OCI-LY1 (cell line): ENCODE measurements around the gene TTLL11.

ENCODE experiments used
- H2AFZ ChIP-seq: fragments of 200-600 bp; sonication (generic), shearing (Covaris generic); 2 replicates; pipeline ENCODE4 v1.6.0; 2014; ENCODE audit warnings: antibody characterized with exemption, mild to moderate bottlenecking, low read length
- H3F3A ChIP-seq: fragments of 200-600 bp; sonication (generic), shearing (Covaris generic); 2 replicates; pipeline ENCODE4 v1.6.0; 2014; ENCODE audit warnings: mild to moderate bottlenecking, antibody characterized with exemption, low read length, moderate library complexity; ENCODE audit not compliant: insufficient read depth
- H3K27ac ChIP-seq: fragments of 200-600 bp; sonication (generic); 2 replicates; pipeline ENCODE4 v1.5.1; 2014; ENCODE audit warnings: low read length, mixed run types, mild to moderate bottlenecking, low read depth; ENCODE audit not compliant: poor library complexity, severe bottlenecking
- H3K27me3 ChIP-seq: fragments of 200-600 bp; sonication (generic); 2 replicates; pipeline ENCODE4 v1.6.0; 2014; ENCODE audit warnings: antibody characterized with exemption, mild to moderate bottlenecking, low read length, moderate library complexity; ENCODE audit not compliant: insufficient read depth
- H3K36me3 ChIP-seq: fragments of 200-600 bp; sonication (generic); 2 replicates; pipeline ENCODE4 v1.6.1; 2014; ENCODE audit warnings: mild to moderate bottlenecking, antibody characterized with exemption, low read length, moderate library complexity, mixed read lengths; ENCODE audit not compliant: insufficient read depth
- H3K4me1 ChIP-seq: fragments of 200-600 bp; sonication (generic); 2 replicates; pipeline ENCODE4 v1.5.1; 2014; ENCODE audit warnings: mild to moderate bottlenecking, low read length, moderate library complexity; ENCODE audit not compliant: insufficient read depth, severe bottlenecking
- H3K4me2 ChIP-seq: fragments of 200-600 bp; sonication (generic), shearing (Covaris generic); 2 replicates; pipeline ENCODE4 v1.6.1; 2014; ENCODE audit warnings: low read length
- H3K4me3 ChIP-seq: fragments of 200-600 bp; sonication (generic); 2 replicates; pipeline ENCODE4 v1.5.1; 2014; ENCODE audit warnings: low read length, low read depth, mild to moderate bottlenecking, mixed read lengths; ENCODE audit not compliant: poor library complexity, severe bottlenecking
- H3K79me2 ChIP-seq: fragments of 200-600 bp; shearing (Covaris generic); 2 replicates; pipeline ENCODE4 v1.6.1; 2016; ENCODE audit warnings: mixed run types, low read length, mixed read lengths; ENCODE audit not compliant: insufficient read depth
- H3K9ac ChIP-seq: fragments of 200-600 bp; sonication (generic), shearing (Covaris generic); 2 replicates; pipeline ENCODE4 v1.6.1; 2014; ENCODE audit warnings: mild to moderate bottlenecking, low read length, mixed read lengths
- H3K9me2 ChIP-seq: fragments of 200-600 bp; sonication (generic), shearing (Covaris generic); 2 replicates; pipeline ENCODE4 v1.6.1; 2014; ENCODE audit warnings: low read depth, mild to moderate bottlenecking, low read length, mixed read lengths
- H3K9me3 ChIP-seq: fragments of 200-600 bp; shearing (Covaris generic); 2 replicates; pipeline ENCODE4 v1.6.1; 2014; ENCODE audit warnings: low read length, mixed read lengths
- H4K20me1 ChIP-seq: fragments of 200-600 bp; sonication (generic), shearing (Covaris generic); 2 replicates; pipeline ENCODE4 v1.6.0; 2016; ENCODE audit warnings: mild to moderate bottlenecking, low read length; ENCODE audit not compliant: insufficient read depth
- CTCF ChIP-seq: fragments of 200-600 bp; sonication (generic), shearing (Covaris generic); IDR thresholded peaks from 2 replicates; pipeline ENCODE4 v1.5.1; 2017; ENCODE audit warnings: mild to moderate bottlenecking, antibody characterized with exemption, low read length, moderate library complexity, mixed read lengths
- EZH2 ChIP-seq: fragments of 200-600 bp; sonication (generic), shearing (Covaris generic); IDR thresholded peaks from 2 replicates; pipeline ENCODE4 v1.8.0; 2017; ENCODE audit warnings: borderline replicate concordance, mixed run types, mild to moderate bottlenecking, antibody characterized with exemption, low read length, moderate library complexity, mixed read lengths

The TTLL11 gene

GRCh38 chr9:122086873-122087272 lies 6.2 kb downstream of the TTLL11 start:
- Histone ChIP-seq H3K9me2 (no peaks in the 10 kb centered on the region), H3K9me3 (no peaks in the 10 kb centered on the region), H3K79me2 (no peaks in the 10 kb centered on the region), H3K4me1 (peaks cover 4% of the 10 kb centered on the region), H3K27me3 (no peaks in the 10 kb centered on the region), H3K4me2 (no peak overlapping the region), H3K27ac (no peak overlapping the region), H4K20me1 (no peaks in the 10 kb centered on the region), H3K36me3 (no peaks in the 10 kb centered on the region), H3K9ac (no peak overlapping the region), H3K4me3 (no peak overlapping the region), H3F3A (no peaks in the 10 kb centered on the region), H2AFZ (no peak overlapping the region)
- no peak for TF ChIP-seq CTCF
- no peak for TF ChIP-seq EZH2

GRCh38 chr9:122085260-122085659 lies 7.8 kb downstream of the TTLL11 start:
- Histone ChIP-seq H3K79me2 (no peaks in the 10 kb centered on the region), H2AFZ (no peak overlapping the region), H3K9me3 (no peaks in the 10 kb centered on the region), H3K36me3 (no peaks in the 10 kb centered on the region), H3K9ac (no peak overlapping the region), H3K4me1 (no peaks in the 10 kb centered on the region), H3F3A (no peaks in the 10 kb centered on the region), H3K27me3 (no peaks in the 10 kb centered on the region), H3K27ac (no peak overlapping the region), H3K4me2 (no peak overlapping the region), H4K20me1 (no peaks in the 10 kb centered on the region), H3K9me2 (no peaks in the 10 kb centered on the region), H3K4me3 (no peak overlapping the region)
- no peak for TF ChIP-seq CTCF
- TF ChIP-seq EZH2: no peak

- TF ChIP-seq CTCF (no peak), EZH2 (no peak)
- no peaks in the 10 kb centered on the region for H3F3A ChIP-seq
- H3K4me3 ChIP-seq: no peak overlapping the region
- H3K79me2 ChIP-seq: no peaks in the 10 kb centered on the region
- no peak overlapping the region for H3K27ac ChIP-seq
- H3K27me3 ChIP-seq: no peaks in the 10 kb centered on the region
- no peaks in the 10 kb centered on the region for H3K4me1 ChIP-seq
- H3K9ac ChIP-seq: no peak overlapping the region
- no peak overlapping the region for H2AFZ ChIP-seq
- H3K9me2 ChIP-seq: no peaks in the 10 kb centered on the region
- no peaks in the 10 kb centered on the region for H4K20me1 ChIP-seq
- no peak overlapping the region for H3K4me2 ChIP-seq
- H3K9me3 ChIP-seq: no peaks in the 10 kb centered on the region
- H3K36me3 ChIP-seq: no peaks in the 10 kb centered on the region
Measured at GRCh38 chr9:122084026-122084675, 9.0 kb downstream of the TTLL11 start.
